ENCODE results near the gene VEGFC. TPM values are rescaled to one million over a fixed set of nuclear protein-coding genes. Genes with fewer than 3 reads are reported as not detected.

The VEGFC gene
- total and polyA plus RNA-seq, 3 donors from 2014 or later = 2.8 to 4.3 (median 4.0) TPM

DNA sequence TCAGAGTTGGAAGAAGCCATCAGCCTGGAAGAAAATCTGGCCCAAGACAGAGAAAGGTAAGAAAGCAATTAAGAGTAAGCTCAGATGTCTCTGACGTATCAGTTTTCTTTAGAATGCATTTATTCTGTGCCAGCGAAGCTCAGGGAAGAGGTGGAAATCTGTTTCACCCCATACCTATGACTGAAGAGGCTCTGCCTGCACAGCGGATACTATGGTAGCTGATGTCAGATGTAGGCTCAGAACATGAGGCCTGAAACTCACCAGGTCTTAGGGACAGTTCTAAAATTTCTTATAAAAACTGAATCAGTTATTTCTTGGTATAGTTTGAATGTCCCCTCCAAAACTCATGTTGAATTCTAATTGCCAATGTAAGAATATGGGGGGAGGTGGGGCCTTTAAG lies 30.9 kb downstream of the VEGFC start:
- Histone ChIP-seq H3K4me3 (no peak overlapping the region), H3K27me3 (no peaks in the 10 kb centered on the region), H3K4me1 (no peaks in the 10 kb centered on the region), H3K36me3 (ENCODE audit: low read depth, missing control alignments) (no peaks in the 10 kb centered on the region), H3K27ac (no peak overlapping the region), H3K9me3 (no peaks in the 10 kb centered on the region)
- no peak for DNase-seq
- intact Hi-C loops (cut with DNase I; ENCODE audit: low total_unique reads) = no loop called here
- TF ChIP-seq POLR2A (IDR thresholded peaks at IDR 0.05) = no peak
- TF ChIP-seq, protein P1, sequence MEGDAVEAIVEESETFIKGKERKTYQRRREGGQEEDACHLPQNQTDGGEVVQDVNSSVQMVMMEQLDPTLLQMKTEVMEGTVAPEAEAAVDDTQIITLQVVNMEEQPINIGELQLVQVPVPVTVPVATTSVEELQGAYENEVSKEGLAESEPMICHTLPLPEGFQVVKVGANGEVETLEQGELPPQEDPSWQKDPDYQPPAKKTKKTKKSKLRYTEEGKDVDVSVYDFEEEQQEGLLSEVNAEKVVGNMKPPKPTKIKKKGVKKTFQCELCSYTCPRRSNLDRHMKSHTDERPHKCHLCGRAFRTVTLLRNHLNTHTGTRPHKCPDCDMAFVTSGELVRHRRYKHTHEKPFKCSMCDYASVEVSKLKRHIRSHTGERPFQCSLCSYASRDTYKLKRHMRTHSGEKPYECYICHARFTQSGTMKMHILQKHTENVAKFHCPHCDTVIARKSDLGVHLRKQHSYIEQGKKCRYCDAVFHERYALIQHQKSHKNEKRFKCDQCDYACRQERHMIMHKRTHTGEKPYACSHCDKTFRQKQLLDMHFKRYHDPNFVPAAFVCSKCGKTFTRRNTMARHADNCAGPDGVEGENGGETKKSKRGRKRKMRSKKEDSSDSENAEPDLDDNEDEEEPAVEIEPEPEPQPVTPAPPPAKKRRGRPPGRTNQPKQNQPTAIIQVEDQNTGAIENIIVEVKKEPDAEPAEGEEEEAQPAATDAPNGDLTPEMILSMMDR (IDR thresholded peaks at IDR 0.05) = no peak
- WGBS, 2 donors = 88 to 93% methylated on average over 3 of the region's 3 CpGs

DNA sequence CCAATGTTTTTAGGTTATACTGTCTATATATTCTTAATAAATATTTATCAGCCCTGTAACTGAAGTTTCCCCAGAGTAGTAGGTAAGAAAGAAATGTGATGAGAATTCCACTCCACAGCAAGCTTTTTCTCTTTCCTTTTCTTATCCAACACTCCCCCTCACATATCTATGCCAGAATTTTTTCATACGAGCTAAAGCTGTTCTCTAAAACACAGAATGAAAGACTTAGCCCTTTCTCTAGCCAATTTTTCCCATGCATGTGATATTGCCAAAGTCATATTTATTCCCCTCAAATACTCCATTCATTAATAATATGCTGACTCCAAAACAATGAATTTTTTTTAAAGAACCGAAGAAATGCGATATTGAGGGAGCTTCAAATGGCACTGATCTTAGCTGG lies 32.3 kb downstream of the VEGFC start:
- DNase-seq = no peak
- no peak overlapping the region for H3K4me3 ChIP-seq
- H3K36me3 ChIP-seq (ENCODE audit: low read depth, missing control alignments) = no peaks in the 10 kb centered on the region
- H3K27me3 ChIP-seq = no peaks in the 10 kb centered on the region
- H3K9me3 ChIP-seq = no peaks in the 10 kb centered on the region
- H3K4me1 ChIP-seq = no peaks in the 10 kb centered on the region
- TF ChIP-seq POLR2A (IDR thresholded peaks at IDR 0.05) = no peak
- WGBS, 2 donors = 46 to 47% methylated on average over 3 of the region's 3 CpGs
- no peak overlapping the region for H3K27ac ChIP-seq
- intact Hi-C loops (cut with DNase I; ENCODE audit: low total_unique reads) = no loop called here

DNA sequence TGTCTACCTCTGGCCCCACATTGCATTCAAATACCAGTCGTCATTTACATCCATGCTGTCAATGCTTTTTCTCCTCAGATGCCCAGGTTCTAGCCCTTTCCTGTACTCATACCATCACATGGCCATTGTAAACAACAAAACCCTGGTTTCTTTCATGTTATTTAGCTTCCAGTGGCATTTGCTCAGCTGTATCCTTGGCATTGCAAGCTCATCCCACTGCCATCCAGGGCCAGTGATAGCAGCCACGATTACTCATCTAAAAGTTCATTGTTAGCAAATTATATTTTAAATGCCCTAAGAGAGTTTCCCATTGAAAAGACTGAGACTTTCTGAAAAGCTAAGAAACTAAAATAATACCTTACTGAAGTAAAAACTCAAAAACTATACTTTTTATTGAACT lies 34.0 kb downstream of the VEGFC start:
- WGBS, 2 donors = 74 to 78% methylated on average over 2 of the region's 2 CpGs
- H3K36me3 ChIP-seq (ENCODE audit: low read depth, missing control alignments) = no peaks in the 10 kb centered on the region
- H3K4me1 ChIP-seq = no peaks in the 10 kb centered on the region
- intact Hi-C loops (cut with DNase I; ENCODE audit: low total_unique reads) = no loop called here
- H3K9me3 ChIP-seq = no peaks in the 10 kb centered on the region
- H3K27me3 ChIP-seq = no peaks in the 10 kb centered on the region
- no peak overlapping the region for H3K27ac ChIP-seq
- TF ChIP-seq, protein P1 (IDR thresholded peaks at IDR 0.05) = no peak
- TF ChIP-seq POLR2A (IDR thresholded peaks at IDR 0.05) = no peak
- H3K4me3 ChIP-seq = no peak overlapping the region
- no peak for DNase-seq

DNA sequence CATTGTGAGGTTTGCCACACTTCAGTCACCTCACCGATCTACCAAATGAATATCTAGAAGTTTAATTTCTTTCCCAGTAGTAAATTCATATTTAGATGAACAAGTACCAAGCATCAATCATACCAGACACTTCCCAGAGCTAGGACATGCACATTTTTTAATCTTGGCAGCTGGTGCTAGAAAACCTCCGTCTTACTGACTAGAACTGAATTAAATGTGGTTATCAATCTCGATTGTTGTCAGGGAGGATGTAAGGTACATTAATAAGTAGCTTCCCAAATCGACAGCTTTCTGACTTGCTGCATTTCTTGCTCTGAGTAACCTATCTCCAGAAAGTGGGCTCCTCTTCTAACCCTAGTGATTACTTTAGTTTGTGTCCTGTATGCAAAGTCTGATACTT lies 34.4 kb downstream of the VEGFC start:
- Histone ChIP-seq H3K4me3 (no peak overlapping the region), H3K4me1 (no peaks in the 10 kb centered on the region), H3K27ac (no peak overlapping the region), H3K9me3 (no peaks in the 10 kb centered on the region), H3K27me3 (no peaks in the 10 kb centered on the region), H3K36me3 (ENCODE audit: low read depth, missing control alignments) (no peaks in the 10 kb centered on the region)
- TF ChIP-seq POLR2A (IDR thresholded peaks at IDR 0.05) = no peak
- TF ChIP-seq, protein P1 (IDR thresholded peaks at IDR 0.05) = no peak
- intact Hi-C loops (cut with DNase I; ENCODE audit: low total_unique reads) = no loop called here
- 89 to 96% methylated on average over 4 of the region's 4 CpGs for WGBS, 2 donors
- no peak for DNase-seq

DNA sequence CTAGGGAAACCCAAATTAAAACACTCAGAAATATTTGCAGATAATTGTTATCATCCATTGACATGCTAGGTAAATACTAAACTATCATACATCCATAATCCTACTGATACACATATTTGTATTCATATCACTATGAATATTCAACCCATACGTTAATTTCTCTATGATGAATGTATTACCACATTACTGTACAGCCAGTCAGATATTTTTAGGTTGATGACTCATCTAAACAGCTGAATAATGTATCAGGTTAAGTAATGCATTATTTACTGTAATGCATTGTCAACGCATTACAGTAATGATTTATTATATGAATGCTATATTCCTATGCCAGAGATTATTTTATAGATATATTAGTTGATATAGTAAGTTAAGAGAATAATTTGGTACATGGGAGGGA lies 37.1 kb downstream of the VEGFC start:
- Histone ChIP-seq H3K36me3 (ENCODE audit: low read depth, missing control alignments) (no peaks in the 10 kb centered on the region), H3K4me3 (no peak overlapping the region), H3K27ac (no peak overlapping the region), H3K4me1 (no peaks in the 10 kb centered on the region), H3K27me3 (no peaks in the 10 kb centered on the region), H3K9me3 (no peaks in the 10 kb centered on the region)
- intact Hi-C loops (cut with DNase I; ENCODE audit: low total_unique reads) = no loop called here
- DNase-seq = no peak
- WGBS, 2 donors = 79 to 91% methylated on average over 2 of the region's 2 CpGs
- TF ChIP-seq, protein P1 (IDR thresholded peaks at IDR 0.05) = no peak
- TF ChIP-seq POLR2A (IDR thresholded peaks at IDR 0.05) = no peak

Data from testis (tissue), 3 donors.